IMR-90 (cell line): ENCODE data around the gene DUSP9. TPM values are rescaled to one million over a fixed set of nuclear protein-coding genes. Genes with fewer than 3 reads are reported as not detected.

Experiments
- ATAC-seq: fragments of 200-7000 bp; cut with Tn5 transposase; 2 replicates; pipeline ENCODE4 v1.9.1; 2020; ENCODE audit warnings: low read depth, mild to moderate bottlenecking, moderate library complexity
- BruUV-seq: library from RNA; stranded (reverse); fragments of 400-500 nt; replicated peaks from 2 replicates; lab custom pipeline; 2021; lab: Mats Ljungman, UMichigan
- CTCF ChIA-PET: fragments of 300-600 bp; formaldehyde crosslinking; extraction: SDS; loops from one replicate; lab custom pipeline; 2021; ENCODE audit warnings: antibody characterized with exemption; lab: Yijun Ruan, JAX
- POLR2A ChIA-PET: fragments of 300-600 bp; sonication (Branson Sonifier 250); formaldehyde crosslinking; loops from one replicate; lab custom pipeline; 2022; ENCODE audit warnings: antibody characterized with exemption; ENCODE audit not compliant: unreplicated experiment; lab: Charles Lee
- DNase-seq: peaks from one replicate; pipeline ENCODE4 v3.0.0; 2013
- H2AFZ ChIP-seq: replicated peaks from 2 replicates; pipeline ENCODE3; 2013; ENCODE audit warnings: low read length, mild to moderate bottlenecking; ENCODE audit not compliant: poor library complexity
- H2AK5ac ChIP-seq: 2 replicates; pipeline ENCODE4 v1.6.1; 2013; ENCODE audit warnings: low read depth, low read length, inconsistent platforms
- H2AK9ac ChIP-seq: replicated peaks from 2 replicates; pipeline ENCODE3; 2013; ENCODE audit warnings: mild to moderate bottlenecking, low read depth, low read length, moderate library complexity; ENCODE audit not compliant: poor library complexity
- H2BK120ac ChIP-seq: 2 replicates; pipeline ENCODE4 v1.6.1; 2013; ENCODE audit warnings: low read depth, low read length, inconsistent platforms
- H2BK15ac ChIP-seq: 3 replicates; pipeline ENCODE4 v1.6.1; 2013; ENCODE audit warnings: low read depth, low read length, inconsistent platforms
- H2BK20ac ChIP-seq: 2 replicates; pipeline ENCODE4 v1.6.1; 2013; ENCODE audit warnings: low read depth, mild to moderate bottlenecking, inconsistent platforms, low read length, moderate library complexity
- H2BK5ac ChIP-seq: 2 replicates; pipeline ENCODE4 v1.6.1; 2013; ENCODE audit warnings: mild to moderate bottlenecking, low read depth, low read length, inconsistent platforms; ENCODE audit not compliant: poor library complexity, severe bottlenecking
- H3K14ac ChIP-seq: replicated peaks from 2 replicates; pipeline ENCODE4 v1.6.1; 2013; ENCODE audit warnings: low read depth, low read length, inconsistent platforms
- H3K18ac ChIP-seq: 2 replicates; pipeline ENCODE4 v1.6.1; 2013; ENCODE audit warnings: low read depth, low read length, control low read depth
- H3K23ac ChIP-seq: 2 replicates; pipeline ENCODE4 v1.6.1; 2013; ENCODE audit warnings: low read depth, low read length, inconsistent platforms
- H3K27ac ChIP-seq: 2 replicates; pipeline ENCODE4 v1.5.1; 2013; ENCODE audit warnings: mild to moderate bottlenecking, control low read depth, low read length; ENCODE audit not compliant: insufficient read depth
- H3K27me3 ChIP-seq: 2 replicates; pipeline ENCODE4 v1.6.1; 2013; ENCODE audit warnings: low read length; ENCODE audit not compliant: control insufficient read depth, insufficient read depth
- H3K36me3 ChIP-seq: 2 replicates; pipeline ENCODE4 v1.6.1; 2013; ENCODE audit warnings: low read length, mixed read lengths; ENCODE audit not compliant: control insufficient read depth, insufficient read depth
- H3K4ac ChIP-seq: 2 replicates; pipeline ENCODE4 v1.6.1; 2013; ENCODE audit warnings: low read depth, low read length, inconsistent platforms
- H3K4me1 ChIP-seq: 2 replicates; pipeline ENCODE4 v1.6.1; 2013; ENCODE audit warnings: low read length, mixed read lengths; ENCODE audit not compliant: control insufficient read depth, insufficient read depth
- H3K4me2 ChIP-seq: 2 replicates; pipeline ENCODE4 v1.6.1; 2013; ENCODE audit warnings: low read depth, mild to moderate bottlenecking, control low read depth, low read length, moderate library complexity
- H3K4me3 ChIP-seq: 2 replicates; pipeline ENCODE4 v1.5.1; 2013; ENCODE audit warnings: low read depth, mild to moderate bottlenecking, control low read depth, low read length, moderate library complexity; ENCODE audit not compliant: insufficient read depth
- H3K56ac ChIP-seq: 2 replicates; pipeline ENCODE4 v1.6.1; 2013; ENCODE audit warnings: low read length, inconsistent platforms; ENCODE audit not compliant: insufficient read depth; ENCODE audit errors: extremely low read depth
- H3K79me1 ChIP-seq, 2 experiments: 2 replicates each; pipeline ENCODE4 v1.6.1; 2013; ENCODE audit warnings: low read length in 2 of 2, inconsistent platforms in 1 of 2, low read depth in 1 of 2
- H3K9ac ChIP-seq: 2 replicates; pipeline ENCODE4 v1.6.1; 2013; ENCODE audit warnings: low read depth, low read length, control low read depth
- H3K9me1 ChIP-seq: 2 replicates; pipeline ENCODE4 v1.6.1; 2013; ENCODE audit warnings: low read length, inconsistent platforms; ENCODE audit not compliant: insufficient read depth
- H3K9me3 ChIP-seq: 2 replicates; pipeline ENCODE4 v1.6.1; 2013; ENCODE audit warnings: low read length; ENCODE audit not compliant: control insufficient read depth, insufficient read depth
- H4K20me1 ChIP-seq: 2 replicates; pipeline ENCODE4 v1.6.1; 2013; ENCODE audit warnings: low read length, inconsistent platforms; ENCODE audit not compliant: insufficient read depth
- H4K5ac ChIP-seq: 2 replicates; pipeline ENCODE4 v1.6.1; 2013; ENCODE audit warnings: mild to moderate bottlenecking, low read depth, low read length, control low read depth
- H4K8ac ChIP-seq, 2 experiments: 2 replicates each; pipeline ENCODE4 v1.6.1; 2013; ENCODE audit warnings: low read depth in 2 of 2, low read length in 2 of 2, control low read depth in 1 of 2, inconsistent platforms in 1 of 2
- H4K91ac ChIP-seq: 2 replicates; pipeline ENCODE4 v1.6.1; 2013; ENCODE audit warnings: low read depth, low read length, inconsistent platforms; ENCODE audit not compliant: insufficient read depth
- BHLHE40 ChIP-seq: fragments of 150-350 bp; IDR thresholded peaks from 2 replicates; pipeline ENCODE4 v1.6.1; 2016; ENCODE audit warnings: mild to moderate bottlenecking, low read depth, low read length
- SMC3 ChIP-seq: fragments of 150-350 bp; IDR thresholded peaks from 2 replicates; pipeline ENCODE4 v1.6.1; 2016; ENCODE audit warnings: low read depth, mild to moderate bottlenecking, antibody characterized with exemption, low read length, moderate library complexity
- WGBS, 2 experiments: methylation state at CpG; one replicate each; pipeline versions ENCODE4 v1.1.5 to v1.1.7; 2013; ENCODE audit warnings: missing lambda C conversion rate in 2 of 2; ENCODE audit not compliant: insufficient read length in 1 of 2; ENCODE audit errors: extremely low coverage in 2 of 2; 5-methylcytosine and 5-hydroxymethylcytosine counted together
- dilution Hi-C: fragments of 300-500 bp; cut with HindIII; formaldehyde crosslinking; loops from one replicate; pipeline ENCODE4 v1.14.3; 2018; ENCODE audit warnings: low sequenced_read_pairs; ENCODE audit not compliant: unreplicated experiment
- in situ Hi-C: fragments of 300-500 bp; cut with MboI; formaldehyde crosslinking; loops from 3 replicates; pipeline ENCODE4 v1.14.3; 2019; ENCODE audit warnings: low sequenced_read_pairs, inconsistent platforms, mixed read lengths
- intact Hi-C: fragments of 100-400 bp; cut with micrococcal nuclease; formaldehyde crosslinking; loops from 2 replicates; pipeline ENCODE4 v1.10.0; 2022
- polyA plus RNA-seq, 3 experiments: library from polyadenylated mRNA; depleted of rRNA; stranded (reverse); fragments of >200 nt; gene quantifications; 2 replicates each; pipeline ENCODE4 v1.2.3, GENCODE V29; 2012; ENCODE audit warnings: low replicate concordance in 1 of 3
- total RNA-seq: library from RNA; depleted of rRNA; stranded (reverse); fragments of >200 nt; gene quantifications from 2 replicates; pipeline ENCODE4 v1.2.3, GENCODE V29; 2012

Gene DUSP9
- total and polyA plus RNA-seq, 2 of the 4 experiments (the other 2 are of a cell fraction) = under 0.01 to 0.09 TPM

- TF ChIP-seq BHLHE40 = no peak
Observed at GRCh38 chrX:153640736-153641575, 6.0 kb upstream of the DUSP9 start (continued).

- peaks cover 49% of the 10 kb centered on the region for H3K27me3 ChIP-seq
- peaks cover 4% of the 10 kb centered on the region; the same call in 1 of the 2 replicates for H3K9me3 ChIP-seq
- TF ChIP-seq SMC3 = no peak
- H3K4me2 ChIP-seq = no peak overlapping the region
- H3K79me1 ChIP-seq = no peaks in the 10 kb centered on the region
- H2BK20ac ChIP-seq = no peak overlapping the region
- no peaks in the 10 kb centered on the region for H3K9me1 ChIP-seq
- dilution Hi-C loops = no loop called here
- H3K36me3 ChIP-seq = no peaks in the 10 kb centered on the region
- H3K9ac ChIP-seq = no peak overlapping the region
- H3K4ac ChIP-seq = no peak overlapping the region
- no peak overlapping the region for H3K14ac ChIP-seq
- H2AK9ac ChIP-seq = no peak overlapping the region
- in situ Hi-C loops = no loop called here
- H2BK5ac ChIP-seq = no peak overlapping the region
- H2BK120ac ChIP-seq = no peak overlapping the region
- ATAC-seq (no peak), DNase-seq (no peak)
- H3K4me1 ChIP-seq = no peaks in the 10 kb centered on the region
- no peak overlapping the region for H3K27ac ChIP-seq
- H4K91ac ChIP-seq = no peak overlapping the region
- no peak overlapping the region for H2AFZ ChIP-seq
- H3K23ac ChIP-seq = no peak overlapping the region
- no peak overlapping the region for H2AK5ac ChIP-seq
- no peaks in the 10 kb centered on the region for H4K20me1 ChIP-seq
- H3K4me3 ChIP-seq = no peak overlapping the region
- H4K8ac ChIP-seq = no peak overlapping the region
- no CpG with 5 or more reads among the region's 8 CpGs for WGBS, 2 experiments
- CTCF ChIA-PET = no interaction called here
- H3K18ac ChIP-seq = no peak overlapping the region
- no peak overlapping the region for H3K56ac ChIP-seq
- H2BK15ac ChIP-seq = no peak overlapping the region
- intact Hi-C loops = no loop called here
- H4K5ac ChIP-seq = no peak overlapping the region
- no TSS peak for BruUV-seq
- POLR2A ChIA-PET = no interaction called here
Observed at GRCh38 chrX:153641627-153642026, 5.4 kb upstream of the DUSP9 start.
